HL-60 (cell line): Measurements from ENCODE around the gene PGA4.

ENCODE experiments used
- DNase-seq, 2 experiments: peaks; one replicate each; pipeline ENCODE4 v3.0.0-alpha.2; 2010 to 2020; ENCODE audit warnings: low read depth in 1 of 2, low spot score in 1 of 2
- H3K27ac ChIP-seq: fragments of 250-450 bp; sonication (Bioruptor Pico); replicated peaks from 2 replicates; pipeline ENCODE4 v1.5.1; 2020; ENCODE audit warnings: mild to moderate bottlenecking, moderate library complexity
- H3K27me3 ChIP-seq: fragments of 250-450 bp; sonication (Bioruptor Pico); 2 replicates; pipeline ENCODE4 v1.5.1; 2021; ENCODE audit warnings: mild to moderate bottlenecking, moderate library complexity; ENCODE audit not compliant: insufficient read depth, poor library complexity, severe bottlenecking
- H3K4me3 ChIP-seq: replicated peaks from 2 replicates; pipeline ENCODE4 v1.5.1; 2011; ENCODE audit warnings: mild to moderate bottlenecking, control low read depth, low read length; ENCODE audit not compliant: insufficient read depth
- CTCF ChIP-seq: IDR thresholded peaks from one replicate; pipeline ENCODE4 v1.5.1; 2011; ENCODE audit warnings: low read length, control low read depth, inconsistent platforms; ENCODE audit not compliant: insufficient read depth
- GABPA ChIP-seq: IDR thresholded peaks from 2 replicates; pipeline ENCODE4 v1.6.1; 2012; ENCODE audit warnings: low read depth
- POLR2AphosphoS5 ChIP-seq: IDR thresholded peaks from 2 replicates; pipeline ENCODE4 v1.6.1; 2012; ENCODE audit warnings: low read depth
- REST ChIP-seq: IDR thresholded peaks from 2 replicates; pipeline ENCODE4 v1.6.1; 2012; ENCODE audit warnings: low read depth; ENCODE audit not compliant: insufficient replicate concordance
- SPI1 ChIP-seq: IDR thresholded peaks from 2 replicates; pipeline ENCODE4 v1.6.1; 2012; ENCODE audit warnings: low read depth, mild to moderate bottlenecking, borderline replicate concordance

The PGA4 gene

GRCh38 chr11:61268588-61269250 lies 46.6 kb downstream of the PGA4 start:
- Histone ChIP-seq H3K27ac (no peak overlapping the region), H3K27me3 (no peaks in the 10 kb centered on the region), H3K4me3 (no peak overlapping the region)
- TF ChIP-seq POLR2AphosphoS5 (no peak), REST (no peak), SPI1 (no peak), GABPA (no peak), CTCF (no peak)
- DNase-seq = no peak

- no peak for TF ChIP-seq REST
- TF ChIP-seq SPI1 = no peak
- TF ChIP-seq POLR2AphosphoS5 = no peak
- TF ChIP-seq GABPA = no peak
- no peak for TF ChIP-seq CTCF
- no peak for DNase-seq
- no peak overlapping the region for H3K27ac ChIP-seq
- no peak overlapping the region for H3K4me3 ChIP-seq
- H3K27me3 ChIP-seq = no peaks in the 10 kb centered on the region
These were observed 48.4 kb downstream of the PGA4 start for GRCh38 chr11:61270354-61271076.

GRCh38 chr11:61272731-61273130 lies 50.6 kb downstream of the PGA4 start:
- DNase-seq = no peak
- no peak for TF ChIP-seq SPI1
- no peak for TF ChIP-seq CTCF
- TF ChIP-seq POLR2AphosphoS5 = no peak
- no peak for TF ChIP-seq GABPA
- TF ChIP-seq REST = no peak
- H3K27ac ChIP-seq = no peak overlapping the region
- no peak overlapping the region for H3K4me3 ChIP-seq
- H3K27me3 ChIP-seq = no peaks in the 10 kb centered on the region
